Endothelial cell of hepatic sinusoid (primary cell): Measurements from ENCODE around the gene TMEM245.
"Not testable (repeated sequence)": the region's sequence is repeated elsewhere in the genome, so short reads cannot be mapped to it uniquely, and the experiment has no call there.

Source experiments
- in situ Hi-C: cut with HindIII; loops from 2 replicates; pipeline ENCODE4 v1.10.0; 2017; ENCODE audit warnings: low sequenced_read_pairs

TMEM245 gene

DNA sequence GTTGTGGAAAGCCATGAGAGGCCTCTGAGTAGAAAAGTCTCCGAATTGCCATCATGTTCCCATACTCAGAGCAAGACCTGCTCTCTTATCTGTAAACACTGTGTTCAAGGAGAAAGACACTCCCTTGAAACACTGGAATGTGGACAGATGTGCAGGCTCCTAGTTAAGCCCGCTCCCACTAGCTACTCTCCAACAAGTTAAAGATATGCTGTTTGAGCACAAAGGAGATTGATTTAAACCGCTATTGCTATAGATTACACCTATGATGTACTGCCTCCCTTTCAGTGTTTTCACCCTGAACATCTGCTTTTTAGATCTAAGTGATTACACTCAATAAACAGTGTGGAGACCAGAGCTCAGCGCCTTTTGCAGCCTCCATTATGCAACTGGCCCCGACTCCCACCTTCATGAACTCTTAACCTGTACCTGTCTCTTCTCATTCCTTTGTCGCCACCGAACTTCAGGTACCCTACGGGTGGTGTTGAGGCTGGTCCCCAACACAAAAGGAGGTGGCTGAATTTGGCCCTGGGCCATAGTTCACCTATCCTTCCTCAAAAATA lies 47.5 kb downstream of the TMEM245 start:
- in situ Hi-C loops: no loop called here

DNA sequence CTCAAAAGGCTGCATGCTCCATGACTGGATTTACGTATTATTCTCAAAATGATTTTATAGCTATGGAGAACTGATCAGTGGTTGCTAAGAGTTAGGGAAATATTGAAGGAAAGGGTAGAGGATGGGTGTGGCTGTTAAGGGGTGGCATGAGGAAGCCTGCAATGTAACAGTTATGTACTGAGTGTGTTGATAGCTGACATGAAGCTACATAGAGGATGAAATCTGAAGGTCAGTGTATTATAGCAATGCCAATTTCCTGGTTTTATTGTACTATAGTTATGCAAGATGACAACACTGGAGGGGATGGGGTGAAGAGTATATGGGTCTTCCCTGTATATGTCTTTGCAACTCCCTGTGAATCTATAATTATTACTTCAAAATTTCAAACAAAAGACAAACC lies 51.0 kb downstream of the TMEM245 start:
- in situ Hi-C loops: no loop called here

DNA sequence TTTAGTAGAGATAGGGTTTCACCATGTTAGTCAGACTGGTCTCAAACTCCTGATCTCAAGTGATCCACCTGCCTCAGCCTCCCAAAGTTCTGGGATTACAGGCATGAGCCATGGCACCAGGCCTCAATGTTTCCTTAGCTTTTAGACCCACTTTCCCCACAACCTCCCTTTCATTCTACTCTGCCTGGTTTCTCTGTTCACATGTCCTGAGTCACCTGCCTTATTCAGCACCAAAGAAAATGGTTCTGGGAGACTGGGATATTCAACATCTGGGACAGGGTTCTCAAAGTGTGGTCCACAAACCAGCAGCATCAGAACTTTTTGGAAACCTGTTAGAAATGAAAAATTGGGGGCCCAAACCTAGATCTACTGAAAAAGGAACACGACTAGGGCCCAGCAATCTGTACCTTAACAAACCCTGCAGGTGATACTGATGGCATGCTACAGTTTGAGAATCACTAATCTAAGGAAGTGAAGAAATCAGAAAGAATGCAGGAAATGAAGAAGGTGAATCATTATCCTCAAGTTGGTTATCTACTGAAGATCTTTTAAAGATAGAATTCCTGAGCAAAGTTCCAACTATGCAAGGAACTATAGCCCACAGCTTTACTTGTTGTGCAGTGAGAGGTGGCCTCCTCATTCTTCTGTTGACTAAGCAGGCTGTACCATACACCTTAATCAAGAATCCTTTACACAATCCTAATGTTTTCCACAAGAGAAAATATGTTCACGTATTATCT lies 54.6 kb downstream of the TMEM245 start:
- in situ Hi-C loops: no loop called here

GRCh38 chr9:109063760-109064159 lies 56.0 kb downstream of the TMEM245 start:
- in situ Hi-C loops: no loop called here

DNA sequence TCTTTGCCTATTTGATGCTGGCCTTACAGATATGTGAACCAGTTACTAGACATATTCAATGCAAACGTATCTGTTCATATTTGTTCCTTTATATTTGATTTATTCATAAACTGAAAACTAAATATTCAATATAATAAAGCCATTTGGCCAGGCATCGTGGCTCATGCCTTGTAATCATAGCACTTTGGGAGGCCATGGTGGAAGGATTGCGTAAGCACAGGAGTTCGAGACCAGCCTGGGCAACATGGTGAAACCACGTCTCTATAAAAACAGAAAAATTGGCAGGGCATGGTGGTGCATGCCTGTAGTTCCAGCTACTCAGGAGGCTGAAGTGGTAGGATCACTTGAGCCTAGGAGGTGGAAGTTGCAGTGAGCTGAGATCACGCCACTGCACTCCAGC lies 57.2 kb downstream of the TMEM245 start:
- in situ Hi-C loops: no loop called here

DNA sequence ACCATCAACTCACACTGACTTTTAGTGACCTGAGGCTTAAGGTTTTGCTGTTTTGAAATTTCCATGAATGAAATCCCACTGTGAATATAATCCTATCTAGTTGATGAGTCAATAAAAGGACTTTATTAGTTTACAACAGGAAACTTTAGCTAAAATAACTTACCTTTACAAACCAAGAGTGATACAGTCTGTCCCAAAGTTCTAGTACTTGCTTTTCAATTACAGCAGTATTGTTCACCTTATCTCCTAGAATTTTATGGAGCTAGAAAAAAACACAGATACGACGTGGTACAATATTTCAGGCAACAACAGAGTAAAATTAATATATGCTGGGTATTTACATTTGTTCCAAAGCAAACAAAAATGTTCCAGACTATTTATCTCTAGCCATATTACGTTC lies 59.6 kb downstream of the TMEM245 start:
- in situ Hi-C loops: no loop called here

DNA sequence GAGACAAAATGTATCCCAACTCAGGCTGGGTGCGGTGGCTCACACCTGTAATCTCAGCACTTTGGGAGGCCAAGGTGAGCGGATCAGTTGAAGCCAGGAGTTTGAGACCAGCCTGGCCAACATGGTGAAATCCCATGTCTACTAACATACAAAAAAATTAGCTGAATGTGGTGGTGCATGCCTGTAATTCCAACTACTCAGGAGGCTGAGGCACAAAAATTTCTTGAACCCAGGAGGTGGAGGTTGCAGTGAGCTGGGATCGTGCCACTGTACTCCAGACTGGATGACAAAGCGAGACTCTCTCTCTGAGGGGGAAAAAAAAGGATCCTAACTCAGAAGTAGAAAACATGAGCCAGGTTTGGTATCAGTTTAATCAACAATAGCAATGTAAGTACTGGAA lies 66.6 kb downstream of the TMEM245 start:
- in situ Hi-C loops: not testable (repeated sequence)

GRCh38 chr9:109052416-109052815 lies 67.3 kb downstream of the TMEM245 start:
- in situ Hi-C loops: no loop called here

DNA sequence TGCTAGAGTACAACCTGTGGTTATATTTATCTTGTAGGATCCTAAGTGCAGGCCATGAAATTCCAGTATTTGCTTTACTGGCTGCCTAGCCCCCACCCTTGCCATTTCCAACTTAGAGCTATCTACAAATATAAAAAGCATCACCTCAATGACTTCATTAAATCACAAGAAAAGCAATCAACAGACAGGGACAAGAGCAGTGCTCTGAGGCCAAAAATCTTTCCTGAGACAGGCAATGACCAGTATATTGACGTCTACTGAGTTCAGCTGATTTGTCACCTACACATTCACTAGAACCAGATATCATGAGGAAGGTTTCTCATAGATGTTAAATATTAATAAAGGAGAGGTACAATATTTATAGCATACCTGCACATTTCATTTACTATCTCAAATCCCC lies 68.0 kb downstream of the TMEM245 start:
- in situ Hi-C loops: no loop called here

DNA sequence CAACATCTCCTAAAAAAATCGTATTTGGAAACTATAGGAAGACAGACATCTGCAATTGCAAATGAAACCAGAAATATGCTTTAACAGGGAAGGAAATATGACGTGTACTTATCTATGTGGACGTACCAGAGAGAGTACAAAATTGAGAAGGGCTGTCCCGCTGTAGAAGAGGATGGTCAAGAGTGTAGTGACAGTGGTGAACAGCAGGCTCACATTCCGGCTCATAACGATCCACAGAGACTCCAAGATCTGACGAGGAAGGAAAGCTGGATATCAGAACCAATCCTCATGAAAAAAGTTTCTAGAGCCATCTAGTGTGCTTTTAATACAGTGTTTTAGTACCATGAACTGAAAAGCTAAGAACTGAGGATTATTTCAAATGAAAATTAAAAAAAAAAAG lies 69.3 kb downstream of the TMEM245 start:
- in situ Hi-C loops: no loop called here

GRCh38 chr9:109048822-109049221 lies 70.9 kb downstream of the TMEM245 start:
- in situ Hi-C loops: no loop called here

- in situ Hi-C loops: no loop called here
Measured at GRCh38 chr9:109047259-109047658, 72.5 kb downstream of the TMEM245 start.

- in situ Hi-C loops: no loop called here
Measured at GRCh38 chr9:109046346-109046745, 73.4 kb downstream of the TMEM245 start.

DNA sequence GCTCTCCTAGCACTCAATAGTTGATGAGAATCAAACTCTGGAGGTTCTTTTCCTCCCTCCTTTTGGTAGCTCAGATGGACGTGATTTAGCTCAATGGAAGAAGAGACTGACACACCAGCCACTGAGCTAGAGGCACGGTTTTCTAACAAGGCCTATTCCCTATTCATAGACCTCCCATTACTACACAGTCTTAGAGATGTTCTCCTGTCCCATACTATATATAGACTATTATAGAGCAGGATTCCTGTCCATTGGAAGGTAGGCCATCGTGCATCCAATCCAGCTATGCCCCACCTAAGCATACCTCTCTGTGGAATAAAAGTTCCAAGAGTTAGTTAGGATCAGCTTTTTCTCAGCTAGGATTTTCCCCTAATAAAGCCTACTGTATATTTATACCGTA lies 76.2 kb downstream of the TMEM245 start:
- in situ Hi-C loops: no loop called here

GRCh38 chr9:109040571-109040970 lies 79.2 kb downstream of the TMEM245 start:
- in situ Hi-C loops: no loop called here

- in situ Hi-C loops: no loop called here
Measured at GRCh38 chr9:109039539-109039938, 80.2 kb downstream of the TMEM245 start.

GRCh38 chr9:109037946-109038715 lies 81.6 kb downstream of the TMEM245 start:
- in situ Hi-C loops: no loop called here

DNA sequence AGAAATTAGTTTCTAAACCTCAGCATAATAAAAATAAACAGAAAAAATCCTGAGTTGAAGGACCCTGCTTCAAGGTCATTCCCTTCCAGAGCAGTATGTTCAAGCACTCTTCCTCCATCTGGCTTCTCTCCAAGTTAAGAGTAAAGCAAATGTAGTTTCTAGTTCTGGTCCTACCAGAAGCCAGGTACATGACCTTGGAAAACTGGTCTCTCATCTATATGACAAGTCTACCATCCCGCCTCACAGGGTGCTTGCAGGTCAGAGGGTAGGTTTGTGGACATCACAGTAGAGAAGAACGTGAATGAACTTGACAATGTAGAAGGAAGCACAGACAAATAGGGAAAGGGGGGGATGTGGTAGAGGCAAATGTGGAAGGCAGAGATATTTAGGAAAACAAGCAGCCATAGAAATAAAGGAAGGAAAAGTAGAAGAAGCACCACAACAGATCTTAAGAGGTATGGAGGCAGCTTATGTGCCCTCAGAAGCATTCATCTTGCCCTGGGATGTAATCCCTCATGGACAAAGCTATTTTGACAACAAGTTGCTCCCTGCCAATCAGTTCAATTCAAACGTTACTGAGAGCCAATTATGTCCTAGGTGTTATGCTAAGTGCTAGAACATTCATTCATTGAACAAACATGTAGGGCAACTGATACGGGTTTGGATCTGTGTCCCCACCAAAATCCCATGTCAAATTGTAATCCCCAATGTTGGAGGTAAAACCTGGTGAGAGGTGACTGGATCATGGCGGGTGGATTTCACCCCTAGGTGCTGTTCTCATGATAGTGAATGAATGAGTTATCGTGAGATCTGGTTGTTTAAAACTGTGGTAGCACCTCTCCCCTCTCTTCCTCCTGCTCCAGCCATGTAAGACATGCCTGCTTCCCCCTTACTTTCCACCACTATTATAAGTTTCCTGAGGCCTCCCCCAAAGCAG lies 82.7 kb downstream of the TMEM245 start:
- in situ Hi-C loops: no loop called here

- in situ Hi-C loops: no loop called here
Measured at GRCh38 chr9:109035684-109036423, 83.9 kb downstream of the TMEM245 start.
